C4-2B (cell line): Measurements from ENCODE around the gene RBBP8NL.

Experiments
- ZFX ChIP-seq: fragments of 450-650 bp; IDR thresholded peaks from 2 replicates; pipeline ENCODE4 v1.6.1; 2017
- TF ChIP-seq, protein P1 (sequence below): fragments of 450-650 bp; conservative IDR thresholded peaks from 2 replicates; pipeline ENCODE4 v1.5.1; 2017; ENCODE audit warnings: mild to moderate bottlenecking

DNA sequence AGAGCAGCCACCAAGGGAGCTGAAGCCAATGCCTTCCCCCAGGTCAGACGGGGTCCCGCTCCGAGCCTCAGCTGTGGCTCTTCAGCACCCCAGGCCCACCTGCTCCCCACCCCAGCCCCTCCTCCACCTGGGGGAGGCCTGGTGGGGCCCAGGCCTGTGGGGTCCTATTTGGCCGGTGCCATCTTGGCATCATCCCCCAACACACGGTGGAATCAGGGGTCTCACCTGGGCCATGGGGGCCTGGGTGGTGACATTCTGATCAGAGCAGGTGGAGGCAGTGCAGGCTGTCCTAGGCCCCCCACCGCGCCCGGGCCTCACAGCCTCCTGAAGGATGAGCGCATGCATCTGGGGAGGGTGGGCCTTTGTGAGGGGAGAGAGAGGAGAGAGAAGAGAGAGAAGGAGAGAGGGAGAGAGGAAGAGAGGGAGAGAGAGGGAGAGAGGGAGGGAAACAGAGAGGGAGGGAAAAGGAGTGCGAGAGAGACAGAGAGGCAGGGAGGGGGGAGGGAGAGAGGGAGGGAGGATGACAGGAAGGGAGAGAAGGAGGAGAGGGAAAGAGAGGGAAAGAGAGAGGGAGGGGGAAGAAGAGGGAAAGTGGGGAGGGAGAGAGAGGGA is 23.9 kb upstream of the RBBP8NL start:
- TF ChIP-seq, protein P1, sequence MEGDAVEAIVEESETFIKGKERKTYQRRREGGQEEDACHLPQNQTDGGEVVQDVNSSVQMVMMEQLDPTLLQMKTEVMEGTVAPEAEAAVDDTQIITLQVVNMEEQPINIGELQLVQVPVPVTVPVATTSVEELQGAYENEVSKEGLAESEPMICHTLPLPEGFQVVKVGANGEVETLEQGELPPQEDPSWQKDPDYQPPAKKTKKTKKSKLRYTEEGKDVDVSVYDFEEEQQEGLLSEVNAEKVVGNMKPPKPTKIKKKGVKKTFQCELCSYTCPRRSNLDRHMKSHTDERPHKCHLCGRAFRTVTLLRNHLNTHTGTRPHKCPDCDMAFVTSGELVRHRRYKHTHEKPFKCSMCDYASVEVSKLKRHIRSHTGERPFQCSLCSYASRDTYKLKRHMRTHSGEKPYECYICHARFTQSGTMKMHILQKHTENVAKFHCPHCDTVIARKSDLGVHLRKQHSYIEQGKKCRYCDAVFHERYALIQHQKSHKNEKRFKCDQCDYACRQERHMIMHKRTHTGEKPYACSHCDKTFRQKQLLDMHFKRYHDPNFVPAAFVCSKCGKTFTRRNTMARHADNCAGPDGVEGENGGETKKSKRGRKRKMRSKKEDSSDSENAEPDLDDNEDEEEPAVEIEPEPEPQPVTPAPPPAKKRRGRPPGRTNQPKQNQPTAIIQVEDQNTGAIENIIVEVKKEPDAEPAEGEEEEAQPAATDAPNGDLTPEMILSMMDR, result no peak
- no peak for TF ChIP-seq ZFX
